ENCODE results near the gene PCBP4.

GRCh38 chr3:51928438-51928837 is 38.8 kb downstream of the PCBP4 start:
- TF ChIP-seq CTCF (IDR thresholded peaks at IDR 0.05 in 4 of 5, conservative IDR thresholded peaks at IDR 0.05 in 1 of 5) = no peak
- no peak for TF ChIP-seq POLR2A (IDR thresholded peaks at IDR 0.05)

Data from gastrocnemius medialis (tissue), 4 donors.